ENCODE data around the gene MCTP1. TPM values are rescaled to one million over a fixed set of nuclear protein-coding genes. Genes with fewer than 3 reads are reported as not detected.

Gene MCTP1
- total and polyA plus RNA-seq, 2 of the 8 experiments (the other 6 are each of a cell fraction or from before 2014, with no cell fraction given): 0.56 to 3.4 TPM

GRCh38 chr5:95075111-95075510 is 209.8 kb downstream of the MCTP1 start (continued):
- TF ChIP-seq, protein P1, sequence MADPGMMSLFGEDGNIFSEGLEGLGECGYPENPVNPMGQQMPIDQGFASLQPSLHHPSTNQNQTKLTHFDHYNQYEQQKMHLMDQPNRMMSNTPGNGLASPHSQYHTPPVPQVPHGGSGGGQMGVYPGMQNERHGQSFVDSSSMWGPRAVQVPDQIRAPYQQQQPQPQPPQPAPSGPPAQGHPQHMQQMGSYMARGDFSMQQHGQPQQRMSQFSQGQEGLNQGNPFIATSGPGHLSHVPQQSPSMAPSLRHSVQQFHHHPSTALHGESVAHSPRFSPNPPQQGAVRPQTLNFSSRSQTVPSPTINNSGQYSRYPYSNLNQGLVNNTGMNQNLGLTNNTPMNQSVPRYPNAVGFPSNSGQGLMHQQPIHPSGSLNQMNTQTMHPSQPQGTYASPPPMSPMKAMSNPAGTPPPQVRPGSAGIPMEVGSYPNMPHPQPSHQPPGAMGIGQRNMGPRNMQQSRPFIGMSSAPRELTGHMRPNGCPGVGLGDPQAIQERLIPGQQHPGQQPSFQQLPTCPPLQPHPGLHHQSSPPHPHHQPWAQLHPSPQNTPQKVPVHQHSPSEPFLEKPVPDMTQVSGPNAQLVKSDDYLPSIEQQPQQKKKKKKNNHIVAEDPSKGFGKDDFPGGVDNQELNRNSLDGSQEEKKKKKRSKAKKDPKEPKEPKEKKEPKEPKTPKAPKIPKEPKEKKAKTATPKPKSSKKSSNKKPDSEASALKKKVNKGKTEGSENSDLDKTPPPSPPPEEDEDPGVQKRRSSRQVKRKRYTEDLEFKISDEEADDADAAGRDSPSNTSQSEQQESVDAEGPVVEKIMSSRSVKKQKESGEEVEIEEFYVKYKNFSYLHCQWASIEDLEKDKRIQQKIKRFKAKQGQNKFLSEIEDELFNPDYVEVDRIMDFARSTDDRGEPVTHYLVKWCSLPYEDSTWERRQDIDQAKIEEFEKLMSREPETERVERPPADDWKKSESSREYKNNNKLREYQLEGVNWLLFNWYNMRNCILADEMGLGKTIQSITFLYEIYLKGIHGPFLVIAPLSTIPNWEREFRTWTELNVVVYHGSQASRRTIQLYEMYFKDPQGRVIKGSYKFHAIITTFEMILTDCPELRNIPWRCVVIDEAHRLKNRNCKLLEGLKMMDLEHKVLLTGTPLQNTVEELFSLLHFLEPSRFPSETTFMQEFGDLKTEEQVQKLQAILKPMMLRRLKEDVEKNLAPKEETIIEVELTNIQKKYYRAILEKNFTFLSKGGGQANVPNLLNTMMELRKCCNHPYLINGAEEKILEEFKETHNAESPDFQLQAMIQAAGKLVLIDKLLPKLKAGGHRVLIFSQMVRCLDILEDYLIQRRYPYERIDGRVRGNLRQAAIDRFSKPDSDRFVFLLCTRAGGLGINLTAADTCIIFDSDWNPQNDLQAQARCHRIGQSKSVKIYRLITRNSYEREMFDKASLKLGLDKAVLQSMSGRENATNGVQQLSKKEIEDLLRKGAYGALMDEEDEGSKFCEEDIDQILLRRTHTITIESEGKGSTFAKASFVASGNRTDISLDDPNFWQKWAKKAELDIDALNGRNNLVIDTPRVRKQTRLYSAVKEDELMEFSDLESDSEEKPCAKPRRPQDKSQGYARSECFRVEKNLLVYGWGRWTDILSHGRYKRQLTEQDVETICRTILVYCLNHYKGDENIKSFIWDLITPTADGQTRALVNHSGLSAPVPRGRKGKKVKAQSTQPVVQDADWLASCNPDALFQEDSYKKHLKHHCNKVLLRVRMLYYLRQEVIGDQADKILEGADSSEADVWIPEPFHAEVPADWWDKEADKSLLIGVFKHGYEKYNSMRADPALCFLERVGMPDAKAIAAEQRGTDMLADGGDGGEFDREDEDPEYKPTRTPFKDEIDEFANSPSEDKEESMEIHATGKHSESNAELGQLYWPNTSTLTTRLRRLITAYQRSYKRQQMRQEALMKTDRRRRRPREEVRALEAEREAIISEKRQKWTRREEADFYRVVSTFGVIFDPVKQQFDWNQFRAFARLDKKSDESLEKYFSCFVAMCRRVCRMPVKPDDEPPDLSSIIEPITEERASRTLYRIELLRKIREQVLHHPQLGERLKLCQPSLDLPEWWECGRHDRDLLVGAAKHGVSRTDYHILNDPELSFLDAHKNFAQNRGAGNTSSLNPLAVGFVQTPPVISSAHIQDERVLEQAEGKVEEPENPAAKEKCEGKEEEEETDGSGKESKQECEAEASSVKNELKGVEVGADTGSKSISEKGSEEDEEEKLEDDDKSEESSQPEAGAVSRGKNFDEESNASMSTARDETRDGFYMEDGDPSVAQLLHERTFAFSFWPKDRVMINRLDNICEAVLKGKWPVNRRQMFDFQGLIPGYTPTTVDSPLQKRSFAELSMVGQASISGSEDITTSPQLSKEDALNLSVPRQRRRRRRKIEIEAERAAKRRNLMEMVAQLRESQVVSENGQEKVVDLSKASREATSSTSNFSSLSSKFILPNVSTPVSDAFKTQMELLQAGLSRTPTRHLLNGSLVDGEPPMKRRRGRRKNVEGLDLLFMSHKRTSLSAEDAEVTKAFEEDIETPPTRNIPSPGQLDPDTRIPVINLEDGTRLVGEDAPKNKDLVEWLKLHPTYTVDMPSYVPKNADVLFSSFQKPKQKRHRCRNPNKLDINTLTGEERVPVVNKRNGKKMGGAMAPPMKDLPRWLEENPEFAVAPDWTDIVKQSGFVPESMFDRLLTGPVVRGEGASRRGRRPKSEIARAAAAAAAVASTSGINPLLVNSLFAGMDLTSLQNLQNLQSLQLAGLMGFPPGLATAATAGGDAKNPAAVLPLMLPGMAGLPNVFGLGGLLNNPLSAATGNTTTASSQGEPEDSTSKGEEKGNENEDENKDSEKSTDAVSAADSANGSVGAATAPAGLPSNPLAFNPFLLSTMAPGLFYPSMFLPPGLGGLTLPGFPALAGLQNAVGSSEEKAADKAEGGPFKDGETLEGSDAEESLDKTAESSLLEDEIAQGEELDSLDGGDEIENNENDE (IDR thresholded peaks at IDR 0.05; ENCODE audit: insufficient replicate concordance, low read length): no peak
- TF ChIP-seq PHF8 (conservative IDR thresholded peaks at IDR 0.05; ENCODE audit: low read depth, low read length) (no peak), POU5F1 (IDR thresholded peaks at IDR 0.05; ENCODE audit: low read depth, low read length) (no peak), CREB1 (IDR thresholded peaks at IDR 0.05) (no peak), ASH2L (IDR thresholded peaks at IDR 0.05; ENCODE audit: low read length) (no peak)

All from H1 (cell line).